AG09309 (cell line): Measurements from ENCODE around the gene GRK5.

Experiments used
- DNase-seq: peaks from one replicate; pipeline ENCODE4 v3.0.0-alpha.2; 2010; ENCODE audit warnings: low read depth
- H3K4me3 ChIP-seq: 2 replicates; pipeline ENCODE4 v1.5.1; 2011; ENCODE audit warnings: mild to moderate bottlenecking, low read depth, low read length, moderate library complexity; ENCODE audit not compliant: control insufficient read depth
- TF ChIP-seq, protein P1 (sequence below): IDR thresholded peaks from 2 replicates; pipeline ENCODE4 v1.5.1; 2011; ENCODE audit warnings: mild to moderate bottlenecking, low read depth, low read length, inconsistent platforms; ENCODE audit not compliant: insufficient read depth, control insufficient read depth; ENCODE audit errors: missing control alignments

The GRK5 gene

DNA sequence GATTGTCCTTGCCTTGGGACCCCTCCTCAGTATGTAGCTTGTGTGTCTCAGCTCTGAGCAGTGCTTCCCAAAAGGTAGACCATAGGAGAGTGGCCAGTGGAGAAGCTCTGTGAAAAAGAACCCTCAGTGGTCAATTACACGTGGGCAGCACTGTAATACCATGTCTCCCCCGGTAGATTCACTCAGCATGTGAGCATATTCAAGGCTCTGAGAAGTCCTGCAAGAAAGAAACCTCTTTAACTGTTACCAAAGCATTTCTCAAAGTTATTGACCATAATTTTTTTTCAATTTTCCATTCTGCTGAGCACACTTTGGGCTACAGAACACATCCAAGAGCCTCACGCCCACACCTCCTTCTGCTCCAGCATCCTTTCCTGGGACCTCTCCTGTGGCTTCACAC is 192.1 kb downstream of the GRK5 start:
- TF ChIP-seq, protein P1, sequence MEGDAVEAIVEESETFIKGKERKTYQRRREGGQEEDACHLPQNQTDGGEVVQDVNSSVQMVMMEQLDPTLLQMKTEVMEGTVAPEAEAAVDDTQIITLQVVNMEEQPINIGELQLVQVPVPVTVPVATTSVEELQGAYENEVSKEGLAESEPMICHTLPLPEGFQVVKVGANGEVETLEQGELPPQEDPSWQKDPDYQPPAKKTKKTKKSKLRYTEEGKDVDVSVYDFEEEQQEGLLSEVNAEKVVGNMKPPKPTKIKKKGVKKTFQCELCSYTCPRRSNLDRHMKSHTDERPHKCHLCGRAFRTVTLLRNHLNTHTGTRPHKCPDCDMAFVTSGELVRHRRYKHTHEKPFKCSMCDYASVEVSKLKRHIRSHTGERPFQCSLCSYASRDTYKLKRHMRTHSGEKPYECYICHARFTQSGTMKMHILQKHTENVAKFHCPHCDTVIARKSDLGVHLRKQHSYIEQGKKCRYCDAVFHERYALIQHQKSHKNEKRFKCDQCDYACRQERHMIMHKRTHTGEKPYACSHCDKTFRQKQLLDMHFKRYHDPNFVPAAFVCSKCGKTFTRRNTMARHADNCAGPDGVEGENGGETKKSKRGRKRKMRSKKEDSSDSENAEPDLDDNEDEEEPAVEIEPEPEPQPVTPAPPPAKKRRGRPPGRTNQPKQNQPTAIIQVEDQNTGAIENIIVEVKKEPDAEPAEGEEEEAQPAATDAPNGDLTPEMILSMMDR = no peak
- H3K4me3 ChIP-seq = no peak overlapping the region
- no peak for DNase-seq

GRCh38 chr10:119401671-119402395 is 194.5 kb downstream of the GRK5 start:
- TF ChIP-seq, protein P1 = no peak
- peak; percentile 89 for DNase-seq
- H3K4me3 ChIP-seq = no peak overlapping the region

- TF ChIP-seq, protein P1 = no peak
- no peak for DNase-seq
- no peak overlapping the region for H3K4me3 ChIP-seq
Observed at GRCh38 chr10:119403921-119404320, 196.6 kb downstream of the GRK5 start.

GRCh38 chr10:119404719-119405519 is 197.5 kb downstream of the GRK5 start:
- no peak overlapping the region for H3K4me3 ChIP-seq
- no peak for DNase-seq
- TF ChIP-seq, protein P1 = no peak

DNA sequence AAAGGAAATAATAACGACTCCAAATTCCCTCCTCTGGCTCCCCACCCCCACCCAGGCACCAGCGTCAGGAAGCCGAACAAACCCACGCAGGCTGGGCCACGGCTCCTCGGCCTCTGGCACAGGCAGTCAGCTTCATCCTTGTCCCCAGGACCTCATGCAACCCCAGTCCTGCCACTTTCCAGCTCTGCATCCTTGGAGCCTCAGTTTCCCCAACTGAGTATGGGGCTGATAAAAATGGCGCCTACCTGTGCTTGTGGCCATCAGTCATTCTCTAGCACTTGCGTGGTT is 198.1 kb downstream of the GRK5 start:
- H3K4me3 ChIP-seq = no peak overlapping the region
- TF ChIP-seq, protein P1 = no peak
- no peak for DNase-seq

DNA sequence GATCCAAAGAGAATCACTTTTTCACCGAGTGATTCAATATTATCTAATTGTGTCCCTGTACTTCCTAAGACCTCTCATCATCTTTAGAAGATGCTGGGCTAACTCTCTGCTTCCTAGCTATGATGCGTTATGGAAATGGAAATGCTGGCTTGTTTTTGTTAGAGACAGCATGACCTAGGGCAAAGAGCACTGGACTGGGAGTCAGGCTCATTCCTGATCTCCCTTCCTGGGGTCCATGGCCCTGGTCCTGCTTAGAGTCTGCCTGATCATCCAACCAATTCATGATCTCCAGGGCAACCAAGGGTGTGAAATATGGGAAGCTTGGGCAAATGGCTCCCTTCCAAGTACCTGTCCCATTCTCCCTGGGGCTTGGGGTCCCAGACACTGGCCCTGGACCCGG is 198.8 kb downstream of the GRK5 start:
- DNase-seq = no peak
- no peak overlapping the region for H3K4me3 ChIP-seq
- TF ChIP-seq, protein P1 = no peak
